Measurements from ENCODE around the gene UGT3A1. TPM values are rescaled to one million over a fixed set of nuclear protein-coding genes. Genes with fewer than 3 reads are reported as not detected.

Gene UGT3A1
- total RNA-seq, 1 donor from 2014 or later = not detected

GRCh38 chr5:35921930-35922329 lies 69.3 kb downstream of the UGT3A1 start:
- no peak for DNase-seq (ENCODE audit: low read depth, low spot score)
- H3K9me3 Mint-ChIP-seq = peaks cover 6% of the 10 kb centered on the region
- no peaks in the 10 kb centered on the region for H3K36me3 Mint-ChIP-seq (ENCODE audit: low read depth)
- peaks cover 13% of the 10 kb centered on the region for H3K4me1 Mint-ChIP-seq
- H3K27ac Mint-ChIP-seq (ENCODE audit: unreplicated experiment) = no peak overlapping the region
- H3K4me3 Mint-ChIP-seq = no peak overlapping the region
- TF ChIP-seq CTCF (conservative IDR thresholded peaks at IDR 0.05) = no peak
- H3K27me3 Mint-ChIP-seq (ENCODE audit: low read depth) = peaks cover 42% of the 10 kb centered on the region

GRCh38 chr5:35920890-35921289 lies 70.3 kb downstream of the UGT3A1 start:
- DNase-seq (ENCODE audit: low read depth, low spot score) = peak; percentile 8
- Mint-ChIP-seq H3K4me1 (peaks cover 7% of the 10 kb centered on the region), H3K36me3 (ENCODE audit: low read depth) (no peaks in the 10 kb centered on the region), H3K27me3 (ENCODE audit: low read depth) (peaks cover 32% of the 10 kb centered on the region), H3K4me3 (no peak overlapping the region), H3K9me3 (peaks cover 6% of the 10 kb centered on the region), H3K27ac (ENCODE audit: unreplicated experiment) (no peak overlapping the region)
- peak; percentile 44 for TF ChIP-seq CTCF (conservative IDR thresholded peaks at IDR 0.05)

DNA sequence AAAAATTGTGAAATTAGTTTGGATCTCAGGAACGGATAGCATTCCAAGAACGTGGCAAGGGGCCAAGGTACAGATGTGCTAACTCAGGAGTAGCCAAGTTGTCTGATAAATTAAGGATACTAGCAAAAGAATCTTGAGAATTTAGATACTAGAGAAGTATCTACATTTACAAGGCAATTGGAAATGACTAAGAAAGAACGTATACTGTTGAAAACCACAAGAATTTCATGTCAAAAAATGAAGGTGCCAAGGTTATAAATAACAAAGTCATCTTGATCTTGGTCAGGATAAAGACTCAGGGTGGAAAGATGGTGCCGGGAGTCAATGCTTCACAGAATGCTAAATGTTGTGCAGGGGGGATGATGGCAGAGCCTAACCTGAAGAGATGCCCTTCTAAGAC lies 72.0 kb downstream of the UGT3A1 start:
- no peak overlapping the region for H3K4me3 Mint-ChIP-seq
- H3K27ac Mint-ChIP-seq (ENCODE audit: unreplicated experiment) = no peak overlapping the region
- peaks cover 6% of the 10 kb centered on the region for H3K9me3 Mint-ChIP-seq
- DNase-seq (ENCODE audit: low read depth, low spot score) = no peak
- H3K27me3 Mint-ChIP-seq (ENCODE audit: low read depth) = peaks cover 20% of the 10 kb centered on the region
- H3K36me3 Mint-ChIP-seq (ENCODE audit: low read depth) = no peaks in the 10 kb centered on the region
- no peak for TF ChIP-seq CTCF (conservative IDR thresholded peaks at IDR 0.05)
- no peaks in the 10 kb centered on the region for H3K4me1 Mint-ChIP-seq

- Mint-ChIP-seq H3K9me3 (peaks cover 13% of the 10 kb centered on the region), H3K4me3 (no peak overlapping the region), H3K4me1 (peaks cover 4% of the 10 kb centered on the region), H3K27ac (ENCODE audit: unreplicated experiment) (no peak overlapping the region), H3K27me3 (ENCODE audit: low read depth) (no peaks in the 10 kb centered on the region), H3K36me3 (ENCODE audit: low read depth) (peaks cover 5% of the 10 kb centered on the region)
- TF ChIP-seq CTCF (conservative IDR thresholded peaks at IDR 0.05) = no peak
- DNase-seq (ENCODE audit: low read depth, low spot score) = no peak
These were observed 82.4 kb downstream of the UGT3A1 start for GRCh38 chr5:35908814-35909213.

DNA sequence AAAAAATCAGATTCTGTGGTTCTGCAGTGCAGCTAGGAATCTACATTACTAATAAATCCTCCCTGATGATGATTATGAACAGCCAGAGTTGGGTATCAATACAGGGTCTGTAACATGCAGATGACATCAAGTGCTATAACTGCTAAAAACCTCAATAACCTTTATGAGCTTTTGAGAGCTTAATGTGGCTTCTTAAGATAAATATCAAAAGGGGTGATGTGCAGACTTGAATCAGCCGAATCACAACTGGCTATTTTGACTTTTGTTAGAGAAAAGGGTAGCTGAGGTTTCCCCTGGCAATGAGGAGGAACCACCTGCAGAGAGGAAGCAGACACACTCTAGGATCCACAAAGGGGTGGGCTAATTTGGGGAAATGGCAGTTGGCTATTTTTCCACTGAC lies 83.0 kb downstream of the UGT3A1 start:
- H3K9me3 Mint-ChIP-seq = peaks cover 13% of the 10 kb centered on the region
- H3K27ac Mint-ChIP-seq (ENCODE audit: unreplicated experiment) = no peak overlapping the region
- DNase-seq (ENCODE audit: low read depth, low spot score) = no peak
- TF ChIP-seq CTCF (conservative IDR thresholded peaks at IDR 0.05) = no peak
- H3K36me3 Mint-ChIP-seq (ENCODE audit: low read depth) = peaks cover 5% of the 10 kb centered on the region
- H3K4me3 Mint-ChIP-seq = no peak overlapping the region
- H3K27me3 Mint-ChIP-seq (ENCODE audit: low read depth) = no peaks in the 10 kb centered on the region
- H3K4me1 Mint-ChIP-seq = peaks cover 4% of the 10 kb centered on the region
